HG03064 (cell line): ENCODE measurements around the gene OLFM2.
"Not testable (repeated sequence)": the region's sequence is repeated elsewhere in the genome, so short reads cannot be mapped to it uniquely, and the experiment has no call there.

Source experiments
- ATAC-seq: cut with Tn5 transposase; IDR thresholded peaks from one replicate; pipeline ENCODE4 v1.9.1; 2021; ENCODE audit warnings: low read depth; ENCODE audit not compliant: unreplicated experiment

The OLFM2 gene

GRCh38 chr19:9945319-9945966 lies 9.1 kb upstream of the OLFM2 start:
- no peak for ATAC-seq

- ATAC-seq = no peak
Observed at GRCh38 chr19:9943744-9944143, 7.4 kb upstream of the OLFM2 start.

- ATAC-seq = no peak
Observed at GRCh38 chr19:9941671-9942070, 5.4 kb upstream of the OLFM2 start.

GRCh38 chr19:9941231-9941630 lies 4.9 kb upstream of the OLFM2 start:
- no peak for ATAC-seq

- no peak for ATAC-seq
Observed at GRCh38 chr19:9940778-9941177, 4.5 kb upstream of the OLFM2 start.

GRCh38 chr19:9939301-9939913 lies 3.1 kb upstream of the OLFM2 start:
- ATAC-seq = no peak

GRCh38 chr19:9937001-9937411 lies 691 bp upstream of the OLFM2 start:
- ATAC-seq = no peak

GRCh38 chr19:9935506-9936325 lies 599 bp downstream of the OLFM2 start:
- no peak for ATAC-seq

- ATAC-seq = no peak
Observed at GRCh38 chr19:9934132-9934950, 2.0 kb downstream of the OLFM2 start.

- no peak for ATAC-seq
Observed at GRCh38 chr19:9932835-9933234, 3.5 kb downstream of the OLFM2 start.

- ATAC-seq = no peak
Observed at GRCh38 chr19:9931629-9932028, 4.7 kb downstream of the OLFM2 start.

- ATAC-seq = no peak
Observed at GRCh38 chr19:9923440-9923839, 12.9 kb downstream of the OLFM2 start.

GRCh38 chr19:9922782-9923379 lies 13.4 kb downstream of the OLFM2 start:
- ATAC-seq = not testable (repeated sequence)

GRCh38 chr19:9917321-9917720 lies 19.0 kb downstream of the OLFM2 start:
- ATAC-seq = no peak

GRCh38 chr19:9916719-9917118 lies 19.6 kb downstream of the OLFM2 start:
- no peak for ATAC-seq

- ATAC-seq = no peak
Observed at GRCh38 chr19:9914315-9915207, 21.8 kb downstream of the OLFM2 start.

GRCh38 chr19:9914001-9914314 lies 22.4 kb downstream of the OLFM2 start:
- ATAC-seq = no peak

GRCh38 chr19:9913237-9914000 lies 22.9 kb downstream of the OLFM2 start:
- no peak for ATAC-seq
